Measurements from ENCODE around the gene CAPZB.

Gene CAPZB

GRCh38 chr1:19342894-19343616 lies 142.3 kb downstream of the CAPZB start:
- no peak for DNase-seq

DNA sequence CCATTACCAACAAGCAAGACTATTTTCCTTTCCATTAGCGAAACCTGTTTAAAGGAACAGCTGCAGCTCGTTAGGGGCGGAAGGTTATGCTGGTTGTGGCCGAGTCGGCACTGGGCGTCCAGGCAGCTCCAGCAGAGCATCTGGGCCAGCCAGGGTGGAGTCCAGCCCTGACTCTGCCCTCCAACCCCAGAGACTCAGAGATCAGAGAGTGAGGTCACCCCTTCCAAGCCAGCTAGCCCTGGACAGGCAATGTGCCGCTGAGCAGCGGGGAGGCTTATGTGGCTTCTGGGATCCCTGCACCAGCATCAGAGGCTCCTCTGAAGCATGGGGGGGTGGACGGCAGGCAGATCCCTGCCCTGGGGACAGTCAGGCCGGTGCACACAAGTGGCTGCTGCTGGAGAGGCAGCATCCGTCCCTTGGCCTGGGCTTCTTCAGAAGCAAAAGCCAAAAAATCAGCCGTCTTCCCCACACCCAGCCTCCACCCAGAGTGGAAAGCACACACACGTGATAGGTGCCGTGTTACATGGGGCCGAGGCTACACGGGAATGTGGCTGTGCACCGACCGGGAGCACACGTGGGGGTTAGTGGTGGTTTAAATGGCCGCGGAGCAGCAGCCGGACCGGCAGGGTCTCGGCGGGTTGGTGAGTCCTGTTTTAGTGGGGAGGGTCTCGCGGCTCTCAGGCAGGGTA lies 143.1 kb downstream of the CAPZB start:
- DNase-seq, result no peak

GRCh38 chr1:19341201-19342061 lies 143.9 kb downstream of the CAPZB start:
- DNase-seq, result peak; percentile 82

GRCh38 chr1:19340387-19340937 lies 144.9 kb downstream of the CAPZB start:
- DNase-seq, result no peak

- DNase-seq, result no peak
These were observed 146.0 kb downstream of the CAPZB start for GRCh38 chr1:19339214-19339861.

GRCh38 chr1:19338323-19338762 lies 147.0 kb downstream of the CAPZB start:
- DNase-seq, result no peak

DNA sequence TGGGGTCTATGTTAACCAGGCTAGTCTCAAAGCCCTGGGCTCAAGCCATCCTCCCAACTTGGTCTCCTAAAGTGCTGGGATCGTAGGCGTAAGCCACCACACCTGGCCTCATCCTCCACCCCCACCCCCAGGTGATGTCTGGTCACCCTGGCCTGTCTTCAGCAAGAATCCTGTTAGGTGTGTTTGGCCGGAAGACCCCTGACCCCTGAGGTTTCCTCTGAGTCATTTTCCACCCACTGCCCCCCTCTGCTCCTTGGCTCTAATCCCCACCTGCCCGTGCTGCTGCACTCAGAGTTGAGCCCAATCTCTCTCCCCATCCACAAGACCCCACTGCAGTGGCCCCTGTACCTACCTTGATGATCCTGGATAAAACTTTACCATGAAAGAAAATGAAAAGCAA lies 148.1 kb downstream of the CAPZB start:
- DNase-seq, result no peak

- peak; percentile 23 for DNase-seq
These were observed 148.8 kb downstream of the CAPZB start for GRCh38 chr1:19336543-19336942.

GRCh38 chr1:19333587-19334354 lies 151.6 kb downstream of the CAPZB start:
- DNase-seq, result no peak

DNA sequence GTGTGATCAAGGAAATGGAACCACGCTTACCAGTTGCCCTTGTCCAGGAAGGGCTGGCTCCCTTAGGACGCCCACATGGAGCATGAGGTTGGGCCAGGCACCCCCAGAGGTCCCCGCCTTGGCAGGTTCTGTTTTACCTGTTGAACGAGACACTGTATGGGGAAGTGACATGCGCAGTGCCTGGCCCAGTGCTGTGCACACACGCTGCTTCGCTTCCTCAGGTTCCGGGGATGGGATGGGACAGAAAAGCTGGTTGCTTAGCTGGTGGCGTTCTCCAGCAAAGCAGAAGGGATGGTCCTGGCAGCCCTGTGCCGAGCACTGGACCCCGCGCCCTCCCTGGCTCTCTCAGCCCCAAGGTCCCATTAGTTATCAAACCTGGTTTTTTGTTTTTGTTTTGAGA lies 152.5 kb downstream of the CAPZB start:
- no peak for DNase-seq

DNA sequence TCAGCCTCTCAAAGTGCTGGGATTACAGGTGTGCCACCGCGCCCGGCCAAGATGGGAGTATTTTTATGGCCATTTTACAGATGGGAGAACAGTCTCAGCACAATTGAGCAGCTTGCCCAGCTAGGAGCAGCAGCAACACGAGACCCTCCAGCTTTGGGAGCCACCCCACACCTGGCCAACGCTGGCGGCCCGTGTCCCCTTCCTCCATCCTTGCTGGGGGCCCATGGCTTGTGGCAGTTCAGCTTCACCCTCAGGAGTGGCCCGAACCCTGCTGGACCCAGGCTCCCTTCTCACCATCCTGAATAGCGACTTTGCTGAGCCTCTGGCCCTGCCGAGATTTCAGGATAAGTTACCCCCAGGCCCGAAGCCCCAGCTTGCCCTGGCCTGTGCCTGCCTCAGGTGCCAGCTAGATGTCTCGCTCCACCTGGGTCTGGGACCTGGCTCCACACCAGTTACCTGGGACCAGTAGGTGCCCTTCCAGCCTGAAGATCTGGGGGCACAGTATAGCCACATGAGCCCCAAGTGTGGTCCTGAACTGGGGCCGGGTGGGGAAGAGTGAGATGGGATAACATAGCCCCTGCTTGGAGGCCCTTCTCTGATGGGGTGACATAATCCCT lies 154.0 kb downstream of the CAPZB start:
- DNase-seq, result no peak

GRCh38 chr1:19330449-19331135 lies 154.7 kb downstream of the CAPZB start:
- DNase-seq, result no peak

GRCh38 chr1:19329611-19330010 lies 155.7 kb downstream of the CAPZB start:
- no peak for DNase-seq

DNA sequence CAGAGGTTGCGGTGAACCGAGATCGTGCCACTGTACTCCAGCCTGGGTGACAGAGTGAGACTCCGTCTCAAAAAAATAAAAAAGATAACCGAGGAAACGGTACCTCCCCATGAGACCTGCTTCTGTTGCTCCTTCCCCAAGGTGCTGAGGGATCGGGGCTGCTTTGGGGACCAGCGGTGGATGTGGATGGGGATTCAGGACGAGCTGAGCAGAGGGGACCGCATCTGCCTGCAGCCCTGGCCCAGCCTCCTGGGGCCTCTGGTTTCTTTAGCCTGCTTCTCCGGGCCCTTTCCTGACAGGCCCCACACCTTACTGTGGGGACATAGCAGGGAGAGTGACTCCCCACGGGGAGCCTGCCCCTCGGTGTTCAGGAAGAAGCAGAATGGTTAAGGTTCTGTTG lies 156.2 kb downstream of the CAPZB start:
- DNase-seq, result no peak

- no peak for DNase-seq
These were observed 156.9 kb downstream of the CAPZB start for GRCh38 chr1:19328486-19328885.

- no peak for DNase-seq
These were observed 157.6 kb downstream of the CAPZB start for GRCh38 chr1:19327736-19328135.

GRCh38 chr1:19327301-19327700 lies 158.0 kb downstream of the CAPZB start:
- no peak for DNase-seq

- no peak for DNase-seq
These were observed 158.6 kb downstream of the CAPZB start for GRCh38 chr1:19326748-19327065.

DNA sequence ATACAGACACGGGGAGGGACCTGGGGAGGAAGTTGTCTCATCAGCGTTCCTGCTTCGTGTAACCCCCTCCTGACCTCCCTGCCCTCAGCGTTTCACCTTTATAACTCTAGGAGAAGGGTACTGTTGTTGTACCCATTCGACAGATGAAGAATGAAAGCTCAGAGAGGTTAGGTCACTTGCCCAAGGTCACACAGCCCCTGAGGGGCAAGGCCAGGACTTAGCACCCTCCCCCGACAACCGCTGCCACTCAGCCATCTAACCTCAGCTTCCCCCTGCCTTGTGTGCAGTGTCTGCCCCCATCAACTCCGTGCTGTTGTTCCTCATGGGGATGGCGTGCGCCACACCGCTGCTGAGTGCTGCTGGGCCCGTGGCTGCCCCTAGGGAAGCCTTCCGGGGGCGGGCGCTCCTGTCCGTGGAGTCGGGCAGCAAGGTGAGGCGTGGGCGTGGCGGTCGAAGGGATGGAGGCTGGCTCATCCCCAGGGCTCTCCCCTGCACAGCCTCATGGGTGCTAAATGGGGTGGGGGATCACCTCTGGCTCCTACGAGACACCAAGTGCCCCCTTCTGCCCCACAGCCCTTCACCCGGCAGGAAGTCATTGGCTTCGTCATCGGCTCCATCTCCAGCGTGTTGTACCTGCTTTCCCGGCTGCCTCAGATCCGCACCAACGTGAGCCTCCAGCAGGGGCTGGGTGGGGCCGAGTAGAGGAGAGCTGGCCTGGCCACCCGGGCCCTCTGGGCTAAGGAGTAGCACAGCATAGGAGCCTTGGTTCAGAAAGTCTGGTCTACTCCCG lies 159.2 kb downstream of the CAPZB start:
- no peak for DNase-seq

GRCh38 chr1:19325368-19325957 lies 159.9 kb downstream of the CAPZB start:
- no peak for DNase-seq
